Fibroblast of lung (primary cell): ENCODE data around the gene KATNAL1. TPM values are rescaled to one million over a fixed set of nuclear protein-coding genes. Genes with fewer than 3 reads are reported as not detected.
A peak's percentile ranks its signal among the peaks of the same experiment; 100 is the strongest.

Experiments used
- DNase-seq, 2 donors: peaks; one replicate each; pipeline versions ENCODE4 v3.0.0 to v3.0.0-alpha.2; 2010; ENCODE audit warnings: low read depth in 2 of 2
- H2AFZ ChIP-seq: 2 replicates; pipeline ENCODE4 v1.5.1; 2012; ENCODE audit warnings: low read length, control low read depth, inconsistent platforms
- H3K27ac ChIP-seq: 2 replicates; pipeline ENCODE4 v1.5.1; 2011; ENCODE audit warnings: low read length, control low read depth; ENCODE audit not compliant: insufficient read depth
- H3K27me3 ChIP-seq: 2 replicates; pipeline ENCODE4 v1.5.1; 2011; ENCODE audit warnings: mild to moderate bottlenecking, low read length; ENCODE audit not compliant: control insufficient read depth, insufficient read depth
- H3K36me3 ChIP-seq: 2 replicates; pipeline ENCODE4 v1.5.1; 2011; ENCODE audit warnings: low read length; ENCODE audit not compliant: control insufficient read depth, insufficient read depth
- H3K4me1 ChIP-seq: 2 replicates; pipeline ENCODE4 v1.5.1; 2011; ENCODE audit warnings: low read length; ENCODE audit not compliant: control insufficient read depth, insufficient read depth; ENCODE audit errors: extremely low read depth
- H3K4me2 ChIP-seq: 2 replicates; pipeline ENCODE4 v1.5.1; 2011; ENCODE audit warnings: low read length, control low read depth; ENCODE audit not compliant: insufficient read depth; ENCODE audit errors: extremely low read depth
- H3K4me3 ChIP-seq, 4 experiments: fragments of 200-600 bp in 1 of 4; sonication (generic) in 1 of 4; replicated peaks in 1 of 4; 2 replicates each; pipeline ENCODE4 v1.5.1; 2011 to 2016; ENCODE audit warnings: low read length in 4 of 4, low read depth in 3 of 4, mild to moderate bottlenecking in 3 of 4, control low read depth in 2 of 4, inconsistent platforms in 1 of 4, mixed read lengths in 1 of 4; ENCODE audit not compliant: insufficient read depth in 1 of 4; ENCODE audit errors: control extremely low read depth in 1 of 4
- H3K79me2 ChIP-seq: 2 replicates; pipeline ENCODE4 v1.5.1; 2012; ENCODE audit warnings: mild to moderate bottlenecking, low read length, inconsistent platforms; ENCODE audit not compliant: control insufficient read depth, insufficient read depth
- H3K9ac ChIP-seq: 2 replicates; pipeline ENCODE4 v1.5.1; 2011; ENCODE audit warnings: mild to moderate bottlenecking, low read length, control low read depth; ENCODE audit not compliant: insufficient read depth
- H3K9me3 ChIP-seq: 2 replicates; pipeline ENCODE4 v1.5.1; 2012; ENCODE audit warnings: low read depth, low read length; ENCODE audit not compliant: control insufficient read depth, insufficient read depth
- H4K20me1 ChIP-seq: 2 replicates; pipeline ENCODE4 v1.5.1; 2011; ENCODE audit warnings: low read length; ENCODE audit not compliant: control insufficient read depth, insufficient read depth; ENCODE audit errors: extremely low read depth
- EZH2 ChIP-seq: IDR thresholded peaks from 2 replicates; pipeline ENCODE4 v1.5.1; 2012; ENCODE audit warnings: low read length, control low read depth, mild to moderate bottlenecking; ENCODE audit errors: missing control alignments
- polyA plus RNA-seq, 2 donors: library from polyadenylated mRNA; depleted of rRNA in 1 of 2; stranded (reverse) in 1 of 2; unstranded in 1 of 2; fragments of >200 nt; gene quantifications; 2 replicates each; pipeline ENCODE4 v1.2.1, GENCODE V29; 2011 to 2012; ENCODE audit warnings: missing spikeins in 1 of 2
- total RNA-seq: library from RNA; depleted of rRNA; stranded (reverse); fragments of >200 nt; gene quantifications from 2 replicates; pipeline ENCODE4 v1.2.1, GENCODE V29; 2014
- TF ChIP-seq, protein P1 (sequence below), 2 donors: IDR thresholded peaks in 1 of 2; conservative IDR thresholded peaks in 1 of 2; 1 replicate in 1 of 2; 2 replicates in 1 of 2; pipeline ENCODE4 v1.5.1; 2011 to 2012; ENCODE audit warnings: low read length in 2 of 2, control low read depth in 1 of 2, inconsistent platforms in 1 of 2, low read depth in 1 of 2, mild to moderate bottlenecking in 1 of 2

KATNAL1 gene
- total and polyA plus RNA-seq, 2 donors (not counting 1 experiment from before 2014, with no cell fraction given), result 24.8 to 32.7 TPM

- Histone ChIP-seq H3K9ac (no peak overlapping the region), H3K36me3 (no peaks in the 10 kb centered on the region), H3K79me2 (peaks cover 92% of the 10 kb centered on the region), H3K27me3 (no peaks in the 10 kb centered on the region), H3K4me2 (peak overlapping the region; percentile 20), H4K20me1 (no peaks in the 10 kb centered on the region), H2AFZ (no peak overlapping the region), H3K9me3 (no peaks in the 10 kb centered on the region), H3K4me3 (no peak overlapping the region), H3K27ac (peak overlapping the region; percentile 53), H3K4me1 (peaks cover 20% of the 10 kb centered on the region)
- DNase-seq, result peak in 1 of 2 donors; percentile 30
- no peak for TF ChIP-seq EZH2
- TF ChIP-seq, protein P1, sequence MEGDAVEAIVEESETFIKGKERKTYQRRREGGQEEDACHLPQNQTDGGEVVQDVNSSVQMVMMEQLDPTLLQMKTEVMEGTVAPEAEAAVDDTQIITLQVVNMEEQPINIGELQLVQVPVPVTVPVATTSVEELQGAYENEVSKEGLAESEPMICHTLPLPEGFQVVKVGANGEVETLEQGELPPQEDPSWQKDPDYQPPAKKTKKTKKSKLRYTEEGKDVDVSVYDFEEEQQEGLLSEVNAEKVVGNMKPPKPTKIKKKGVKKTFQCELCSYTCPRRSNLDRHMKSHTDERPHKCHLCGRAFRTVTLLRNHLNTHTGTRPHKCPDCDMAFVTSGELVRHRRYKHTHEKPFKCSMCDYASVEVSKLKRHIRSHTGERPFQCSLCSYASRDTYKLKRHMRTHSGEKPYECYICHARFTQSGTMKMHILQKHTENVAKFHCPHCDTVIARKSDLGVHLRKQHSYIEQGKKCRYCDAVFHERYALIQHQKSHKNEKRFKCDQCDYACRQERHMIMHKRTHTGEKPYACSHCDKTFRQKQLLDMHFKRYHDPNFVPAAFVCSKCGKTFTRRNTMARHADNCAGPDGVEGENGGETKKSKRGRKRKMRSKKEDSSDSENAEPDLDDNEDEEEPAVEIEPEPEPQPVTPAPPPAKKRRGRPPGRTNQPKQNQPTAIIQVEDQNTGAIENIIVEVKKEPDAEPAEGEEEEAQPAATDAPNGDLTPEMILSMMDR (conservative IDR thresholded peaks at IDR 0.05 in 1 of 2, IDR thresholded peaks at IDR 0.05 in 1 of 2; ENCODE audit: low read depth in 1 of 2, low read length in 2 of 2), result no peak
These were observed 6.8 kb downstream of the KATNAL1 start for GRCh38 chr13:30300596-30300995.

GRCh38 chr13:30299786-30300185 lies 7.6 kb downstream of the KATNAL1 start:
- Histone ChIP-seq H3K4me1 (peaks cover 18% of the 10 kb centered on the region), H2AFZ (no peak overlapping the region), H3K36me3 (no peaks in the 10 kb centered on the region), H3K4me2 (no peak overlapping the region), H3K9me3 (no peaks in the 10 kb centered on the region), H3K79me2 (peaks cover 91% of the 10 kb centered on the region), H3K9ac (no peak overlapping the region), H3K27me3 (no peaks in the 10 kb centered on the region), H3K27ac (no peak overlapping the region), H3K4me3 (no peak overlapping the region), H4K20me1 (no peaks in the 10 kb centered on the region)
- DNase-seq, result peak in 1 of 2 donors; percentile 55
- TF ChIP-seq, protein P1 (conservative IDR thresholded peaks at IDR 0.05 in 1 of 2, IDR thresholded peaks at IDR 0.05 in 1 of 2; ENCODE audit: low read depth in 1 of 2, low read length in 2 of 2), result no peak
- no peak for TF ChIP-seq EZH2

GRCh38 chr13:30295116-30295515 lies 12.2 kb downstream of the KATNAL1 start:
- DNase-seq, result no peak
- no peaks in the 10 kb centered on the region for H4K20me1 ChIP-seq
- H3K4me2 ChIP-seq, result no peak overlapping the region
- peaks cover 89% of the 10 kb centered on the region for H3K79me2 ChIP-seq
- H3K36me3 ChIP-seq, result no peaks in the 10 kb centered on the region
- no peaks in the 10 kb centered on the region for H3K9me3 ChIP-seq
- TF ChIP-seq EZH2, result no peak
- TF ChIP-seq, protein P1 (conservative IDR thresholded peaks at IDR 0.05 in 1 of 2, IDR thresholded peaks at IDR 0.05 in 1 of 2; ENCODE audit: low read depth in 1 of 2, low read length in 2 of 2), result no peak
- no peak overlapping the region for H3K4me3 ChIP-seq
- no peaks in the 10 kb centered on the region for H3K27me3 ChIP-seq
- H3K9ac ChIP-seq, result no peak overlapping the region
- no peak overlapping the region for H2AFZ ChIP-seq
- no peaks in the 10 kb centered on the region for H3K4me1 ChIP-seq
- no peak overlapping the region for H3K27ac ChIP-seq
